ENCODE results near the gene PRKG1.

Gene PRKG1

GRCh38 chr10:51786016-51786683 is 711.9 kb downstream of the PRKG1 start:
- DNase-seq, result no peak

DNA sequence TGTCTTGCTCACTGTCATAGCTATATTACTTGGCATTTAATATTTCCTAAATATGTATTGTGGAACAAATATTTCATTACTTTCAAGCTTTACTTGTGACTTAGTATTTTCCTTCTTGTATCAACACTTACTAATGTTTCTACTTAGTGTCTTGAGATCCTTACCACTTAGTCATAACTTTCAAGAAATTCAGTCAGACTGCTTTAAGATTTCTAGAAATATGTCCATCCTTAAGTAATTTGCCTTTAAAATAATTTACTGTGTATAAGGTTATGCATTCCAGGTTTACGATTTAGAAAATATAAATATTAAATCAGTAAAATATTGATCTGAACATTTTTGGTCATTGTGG is 712.4 kb downstream of the PRKG1 start:
- DNase-seq, result no peak

GRCh38 chr10:51788273-51788672 is 714.0 kb downstream of the PRKG1 start:
- no peak for DNase-seq

DNA sequence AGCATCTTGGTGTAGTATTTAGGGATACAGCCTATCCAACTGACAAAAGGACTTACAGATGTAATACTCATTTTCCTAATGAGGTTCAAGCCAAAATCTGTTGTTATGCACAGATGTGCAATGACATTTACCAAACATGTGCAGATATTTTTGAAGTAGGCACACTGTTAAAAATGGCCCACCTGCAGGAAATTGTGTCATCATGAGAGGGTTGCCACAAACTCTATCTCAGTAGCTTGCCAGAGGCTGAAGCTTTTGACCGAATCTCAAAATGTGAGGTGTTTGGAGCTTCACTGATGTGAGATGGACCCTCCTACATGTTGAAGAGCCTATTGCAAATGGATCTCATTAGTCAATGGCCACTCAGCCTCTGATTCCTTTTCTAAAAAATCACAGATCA is 714.8 kb downstream of the PRKG1 start:
- no peak for DNase-seq

- DNase-seq, result no peak
Observed at GRCh38 chr10:51789903-51790302, 715.6 kb downstream of the PRKG1 start.

DNA sequence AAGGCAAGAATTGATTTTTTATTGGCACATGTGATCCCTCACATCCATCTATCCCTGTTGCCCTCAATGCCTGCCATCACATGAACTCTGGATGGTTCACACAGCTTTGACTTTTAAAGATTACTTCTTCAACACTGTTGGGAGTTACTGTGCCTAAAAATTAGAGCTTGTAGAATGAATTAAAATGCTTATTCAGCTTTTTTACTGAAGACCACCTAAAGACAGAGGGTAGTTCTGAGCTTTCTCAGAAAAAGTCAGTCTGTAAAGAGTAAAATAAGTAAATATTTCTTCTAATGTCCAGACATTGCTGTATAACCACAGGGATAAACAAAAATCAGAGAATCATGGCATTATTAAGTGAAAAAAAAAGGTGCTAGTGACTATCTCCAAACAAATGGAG is 718.4 kb downstream of the PRKG1 start:
- no peak for DNase-seq

- DNase-seq, result no peak
Observed at GRCh38 chr10:51800121-51800520, 725.8 kb downstream of the PRKG1 start.

GRCh38 chr10:51800725-51801424 is 726.6 kb downstream of the PRKG1 start:
- DNase-seq, result no peak

- no peak for DNase-seq
Observed at GRCh38 chr10:51802030-51802429, 727.7 kb downstream of the PRKG1 start.

DNA sequence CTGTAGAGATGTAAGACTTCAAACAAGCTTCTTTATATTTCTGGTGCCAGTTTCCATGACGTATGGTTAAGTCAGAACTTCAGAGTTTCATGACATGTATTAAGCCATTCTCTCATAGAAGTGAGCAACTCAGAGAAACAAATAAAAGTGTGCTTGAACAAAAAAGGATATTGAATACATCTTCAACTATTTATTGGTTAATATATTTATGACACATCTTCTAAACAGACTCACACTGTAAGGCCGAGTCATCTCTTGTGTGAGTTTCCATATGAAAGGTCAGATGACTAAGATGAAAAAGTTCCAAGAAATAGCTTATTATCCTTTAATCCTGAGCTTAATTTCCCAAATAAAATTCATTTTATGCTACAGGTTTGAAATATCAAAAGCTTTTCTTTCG is 730.6 kb downstream of the PRKG1 start:
- no peak for DNase-seq

GRCh38 chr10:51806079-51806835 is 732.0 kb downstream of the PRKG1 start:
- DNase-seq, result no peak

- DNase-seq, result no peak
Observed at GRCh38 chr10:51808187-51808586, 733.9 kb downstream of the PRKG1 start.

DNA sequence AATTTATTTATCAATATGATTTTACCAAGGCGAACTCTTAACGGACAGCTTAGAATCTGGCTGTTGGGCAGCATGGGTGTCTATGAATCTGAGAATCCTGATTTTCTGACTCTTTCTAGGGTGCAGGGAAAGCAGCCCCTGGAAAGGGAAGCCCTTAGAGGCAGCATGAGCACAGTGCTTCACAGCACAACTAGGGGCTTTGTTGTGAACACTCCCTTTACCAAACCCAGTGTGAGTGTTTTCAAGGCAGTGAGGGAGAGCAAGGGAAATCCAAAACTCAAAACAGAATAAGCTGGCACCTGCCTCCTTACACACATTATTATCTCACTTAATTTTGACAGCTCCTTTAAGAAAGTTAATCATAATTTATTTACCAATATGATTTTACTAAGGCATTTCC is 741.4 kb downstream of the PRKG1 start:
- no peak for DNase-seq

DNA sequence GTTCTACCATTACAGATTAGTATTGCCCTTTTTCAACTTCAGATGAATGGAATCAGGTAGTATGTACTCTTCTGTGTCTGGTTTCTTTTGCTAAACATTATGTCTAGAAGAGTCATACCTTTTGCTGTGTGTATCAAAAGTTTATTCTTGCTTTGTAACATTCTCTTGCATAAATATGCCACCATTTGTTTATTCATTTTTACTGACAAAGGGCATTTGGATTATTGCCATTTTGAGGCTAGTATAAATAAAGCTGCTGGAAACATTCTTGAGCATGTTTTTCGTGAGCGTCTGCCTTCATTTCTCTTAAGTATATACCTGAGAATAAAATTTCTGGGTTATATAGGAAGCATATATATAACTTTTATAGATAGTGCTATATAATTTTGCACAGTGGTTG is 746.8 kb downstream of the PRKG1 start:
- no peak for DNase-seq

DNA sequence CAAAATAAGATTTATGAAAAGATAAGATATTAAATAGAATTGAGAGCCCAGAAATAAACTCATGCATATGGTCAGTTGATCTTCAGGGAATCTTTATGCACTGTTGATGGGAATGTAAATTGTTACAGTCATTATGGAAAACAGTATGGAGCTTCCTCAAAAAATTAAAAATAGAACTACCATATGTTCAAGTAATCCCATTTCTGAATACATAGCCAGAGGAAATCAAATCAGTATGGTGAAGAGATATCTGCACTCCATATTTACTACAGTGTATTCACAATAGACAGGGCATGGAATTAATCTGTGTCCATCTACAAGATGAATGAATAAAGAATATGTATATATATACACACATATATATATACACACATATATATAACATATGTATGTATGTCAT is 747.5 kb downstream of the PRKG1 start:
- no peak for DNase-seq

DNA sequence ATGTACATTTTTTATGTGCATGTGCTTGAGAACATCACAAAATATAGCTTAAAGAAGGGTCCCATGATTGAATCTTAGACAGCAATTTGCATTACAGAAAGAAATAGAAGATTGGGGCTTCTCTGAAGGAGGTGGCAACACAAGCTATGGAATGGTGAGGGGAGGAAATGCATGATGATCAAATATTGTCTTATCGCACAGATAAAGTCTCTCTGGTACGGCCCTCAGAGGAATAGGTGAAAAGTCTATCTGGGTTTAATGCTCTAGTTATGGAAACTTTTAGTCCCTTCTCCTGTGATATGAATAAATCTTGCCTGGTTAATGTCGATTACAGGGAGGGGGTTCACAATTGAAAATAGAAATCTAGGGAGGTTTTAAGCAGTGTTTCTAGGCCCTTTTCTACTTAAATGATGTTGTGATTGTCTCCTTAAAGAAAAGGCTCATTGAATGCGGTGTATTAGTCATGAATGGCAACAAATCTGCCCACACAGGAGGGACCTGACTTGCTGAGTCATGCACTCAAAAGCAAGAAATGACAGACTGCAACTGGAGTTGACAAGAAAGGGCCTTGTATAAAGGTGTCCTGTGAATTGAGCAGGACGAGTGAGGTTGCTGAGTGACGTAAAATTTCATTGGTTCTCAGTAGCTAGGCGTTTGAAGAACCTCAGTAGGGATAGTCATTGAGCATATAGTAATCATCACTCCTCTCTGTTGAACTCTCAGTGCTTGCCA is 758.5 kb downstream of the PRKG1 start:
- no peak for DNase-seq

DNA sequence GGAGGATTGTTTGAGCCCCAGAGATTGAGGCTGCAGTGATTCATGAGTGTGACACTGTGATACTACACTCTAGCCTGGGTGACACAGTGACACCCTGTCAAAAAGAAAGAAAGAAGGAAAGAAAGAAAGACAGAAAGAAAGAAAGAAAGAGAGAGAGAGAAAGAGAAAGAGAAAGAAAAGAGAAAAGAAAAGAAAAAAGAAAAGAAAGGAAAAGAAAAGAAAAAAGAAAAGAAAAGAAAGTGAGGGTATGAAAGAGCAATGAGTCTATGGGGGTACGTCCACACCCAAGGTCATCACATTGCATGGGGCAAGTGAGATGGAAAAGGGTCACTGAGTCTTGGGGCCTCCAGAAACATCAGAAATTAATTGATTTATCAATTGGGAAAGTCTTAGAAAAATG is 760.3 kb downstream of the PRKG1 start:
- no peak for DNase-seq

DNA sequence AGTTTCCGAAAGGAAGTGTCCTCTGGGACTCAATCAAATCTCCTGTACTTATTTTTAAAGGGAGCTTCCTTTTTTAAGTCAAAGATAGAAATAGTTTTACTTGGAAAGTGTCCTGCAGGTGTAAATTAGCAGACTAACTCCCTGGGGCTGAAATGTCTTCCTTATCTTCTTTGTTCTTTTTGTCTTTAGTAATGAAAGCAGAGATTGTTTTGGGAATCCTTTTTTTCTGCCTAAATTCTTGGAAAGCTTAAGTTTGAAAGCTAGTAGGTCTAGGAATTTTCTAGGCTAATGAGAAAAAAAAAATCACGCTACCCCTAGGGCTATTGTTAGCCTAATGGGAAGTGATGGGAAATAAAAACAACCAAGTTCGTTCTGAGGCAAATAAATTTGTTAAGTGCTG is 764.2 kb downstream of the PRKG1 start:
- no peak for DNase-seq

- no peak for DNase-seq
Observed at GRCh38 chr10:51843966-51844365, 769.7 kb downstream of the PRKG1 start.

DNA sequence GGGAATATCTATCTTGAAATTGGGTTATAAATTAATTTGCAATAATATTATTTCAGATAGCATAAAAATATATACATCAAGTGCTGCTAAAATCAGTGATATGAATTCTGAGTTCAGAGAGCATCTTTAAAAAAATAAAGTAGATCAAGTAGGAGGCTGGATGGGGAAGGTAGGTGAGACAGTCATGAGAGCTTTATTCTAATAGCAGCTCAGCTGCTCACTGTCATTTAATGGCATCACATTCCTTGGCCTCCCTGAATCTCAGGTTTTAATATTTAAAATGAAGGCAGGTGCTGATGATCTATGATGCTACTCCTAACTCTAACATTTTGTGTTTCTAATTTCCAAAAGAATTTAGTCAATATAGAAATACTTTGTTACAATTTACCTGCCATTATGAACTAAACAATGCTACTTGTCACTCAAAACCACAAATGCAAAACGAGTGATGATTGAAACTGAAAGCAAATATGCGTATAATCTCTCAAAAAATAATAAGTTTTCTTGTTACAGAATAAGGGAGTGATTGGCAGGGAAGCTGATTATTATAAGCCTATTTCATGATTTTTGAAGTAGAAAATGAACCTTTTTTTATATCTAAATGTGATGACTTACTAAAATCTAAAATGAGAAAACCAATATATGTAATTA is 772.7 kb downstream of the PRKG1 start:
- no peak for DNase-seq

GRCh38 chr10:51852297-51852696 is 778.0 kb downstream of the PRKG1 start:
- DNase-seq, result no peak

- no peak for DNase-seq
Observed at GRCh38 chr10:51857305-51857704, 783.0 kb downstream of the PRKG1 start.

- no peak for DNase-seq
Observed at GRCh38 chr10:51860257-51860656, 786.0 kb downstream of the PRKG1 start.
